Measurements from ENCODE around the gene SEZ6.
A peak's percentile ranks its signal among the peaks of the same experiment; 100 is the strongest.

Gene SEZ6

GRCh38 chr17:28944862-28945741 lies 60.7 kb downstream of the SEZ6 start:
- Histone ChIP-seq H3K56ac (ENCODE audit: low read length) (no peak overlapping the region), H3K4me3 (ENCODE audit: low read length) (no peak overlapping the region), H2BK15ac (replicated peaks; ENCODE audit: low read depth) (no peak overlapping the region), H2AK5ac (ENCODE audit: low read length) (no peak overlapping the region), H3K27ac (ENCODE audit: low read depth, low read length) (no peak overlapping the region), H3K4ac (ENCODE audit: low read depth, low read length) (no peak overlapping the region), H2BK120ac (ENCODE audit: low read depth, low read length) (no peak overlapping the region), H3K79me1 (ENCODE audit: low read length) (peaks cover 7% of the 10 kb centered on the region), H3K9ac (ENCODE audit: low read length) (no peak overlapping the region), H4K5ac (ENCODE audit: low read length) (no peak overlapping the region), H2BK5ac (ENCODE audit: low read length) (no peak overlapping the region), H3K27me3 (ENCODE audit: insufficient read depth, low read length, poor library complexity) (no peaks in the 10 kb centered on the region), H3K4me1 (ENCODE audit: control insufficient read depth, low read depth, low read length) (peaks cover 2% of the 10 kb centered on the region), H3K36me3 (ENCODE audit: control insufficient read depth, insufficient read depth, low read length) (no peaks in the 10 kb centered on the region), H3K18ac (ENCODE audit: low read length) (no peak overlapping the region), H3K23ac (ENCODE audit: low read length) (no peak overlapping the region), H3K4me2 (ENCODE audit: low read length) (no peak overlapping the region), H3K79me2 (ENCODE audit: control insufficient read depth, insufficient read depth, low read length) (peaks cover 90% of the 10 kb centered on the region), H4K8ac (ENCODE audit: low read depth, low read length) (no peak overlapping the region)
- DNase-seq, result no peak
- WGBS (ENCODE audit: extremely low coverage, insufficient coverage, low lambda C conversion rate), result no CpG with 5 or more reads among the region's 8 CpGs

- Histone ChIP-seq H3K36me3 (ENCODE audit: control insufficient read depth, insufficient read depth, low read length) (no peaks in the 10 kb centered on the region), H2BK15ac (replicated peaks; ENCODE audit: low read depth) (no peak overlapping the region), H3K4ac (ENCODE audit: low read depth, low read length) (no peak overlapping the region), H3K4me1 (ENCODE audit: control insufficient read depth, low read depth, low read length) (peaks cover 2% of the 10 kb centered on the region), H3K23ac (ENCODE audit: low read length) (no peak overlapping the region), H3K27me3 (ENCODE audit: insufficient read depth, low read length, poor library complexity) (no peaks in the 10 kb centered on the region), H3K4me3 (ENCODE audit: low read length) (no peak overlapping the region), H2AK5ac (ENCODE audit: low read length) (no peak overlapping the region), H3K9ac (ENCODE audit: low read length) (no peak overlapping the region), H4K8ac (ENCODE audit: low read depth, low read length) (no peak overlapping the region), H3K79me1 (ENCODE audit: low read length) (peaks cover 7% of the 10 kb centered on the region), H3K18ac (ENCODE audit: low read length) (no peak overlapping the region), H3K4me2 (ENCODE audit: low read length) (no peak overlapping the region), H4K5ac (ENCODE audit: low read length) (no peak overlapping the region), H3K79me2 (ENCODE audit: control insufficient read depth, insufficient read depth, low read length) (peaks cover 90% of the 10 kb centered on the region), H2BK120ac (ENCODE audit: low read depth, low read length) (no peak overlapping the region), H3K56ac (ENCODE audit: low read length) (no peak overlapping the region), H3K27ac (ENCODE audit: low read depth, low read length) (no peak overlapping the region), H2BK5ac (ENCODE audit: low read length) (no peak overlapping the region)
- DNase-seq, result no peak
- no CpG with 5 or more reads among the region's 4 CpGs for WGBS (ENCODE audit: extremely low coverage, insufficient coverage, low lambda C conversion rate)
Measured at GRCh38 chr17:28944343-28944742, 61.5 kb downstream of the SEZ6 start.

- H2AK5ac ChIP-seq (ENCODE audit: low read length), result no peak overlapping the region
- H3K27ac ChIP-seq (ENCODE audit: low read depth, low read length), result no peak overlapping the region
- H3K18ac ChIP-seq (ENCODE audit: low read length), result no peak overlapping the region
- H3K9ac ChIP-seq (ENCODE audit: low read length), result no peak overlapping the region
- no peaks in the 10 kb centered on the region for H3K27me3 ChIP-seq (ENCODE audit: insufficient read depth, low read length, poor library complexity)
- H3K79me2 ChIP-seq (ENCODE audit: control insufficient read depth, insufficient read depth, low read length), result peaks cover 85% of the 10 kb centered on the region
- H3K4ac ChIP-seq (ENCODE audit: low read depth, low read length), result no peak overlapping the region
- no peak overlapping the region for H3K56ac ChIP-seq (ENCODE audit: low read length)
- H4K5ac ChIP-seq (ENCODE audit: low read length), result no peak overlapping the region
- H3K4me3 ChIP-seq (ENCODE audit: low read length), result no peak overlapping the region
- peaks cover 12% of the 10 kb centered on the region for H3K79me1 ChIP-seq (ENCODE audit: low read length)
- H2BK120ac ChIP-seq (ENCODE audit: low read depth, low read length), result no peak overlapping the region
- WGBS (ENCODE audit: extremely low coverage, insufficient coverage, low lambda C conversion rate), result no CpG with 5 or more reads among the region's 2 CpGs
- no peak overlapping the region for H2BK5ac ChIP-seq (ENCODE audit: low read length)
- no peak overlapping the region for H4K8ac ChIP-seq (ENCODE audit: low read depth, low read length)
- H3K4me1 ChIP-seq (ENCODE audit: control insufficient read depth, low read depth, low read length), result no peaks in the 10 kb centered on the region
- no peak overlapping the region for H3K4me2 ChIP-seq (ENCODE audit: low read length)
- DNase-seq, result no peak
- H2BK15ac ChIP-seq (replicated peaks; ENCODE audit: low read depth), result no peak overlapping the region
- no peak overlapping the region for H3K23ac ChIP-seq (ENCODE audit: low read length)
- no peaks in the 10 kb centered on the region for H3K36me3 ChIP-seq (ENCODE audit: control insufficient read depth, insufficient read depth, low read length)
Measured at GRCh38 chr17:28942925-28943324, 62.9 kb downstream of the SEZ6 start.

GRCh38 chr17:28941251-28941650 lies 64.6 kb downstream of the SEZ6 start:
- H3K4ac ChIP-seq (ENCODE audit: low read depth, low read length), result no peak overlapping the region
- no peak overlapping the region for H2BK5ac ChIP-seq (ENCODE audit: low read length)
- no peak for DNase-seq
- no peak overlapping the region for H3K4me2 ChIP-seq (ENCODE audit: low read length)
- peaks cover 12% of the 10 kb centered on the region for H3K4me1 ChIP-seq (ENCODE audit: control insufficient read depth, low read depth, low read length)
- no peak overlapping the region for H2AK5ac ChIP-seq (ENCODE audit: low read length)
- no peak overlapping the region for H3K18ac ChIP-seq (ENCODE audit: low read length)
- H3K79me2 ChIP-seq (ENCODE audit: control insufficient read depth, insufficient read depth, low read length), result peaks cover 84% of the 10 kb centered on the region
- H3K27ac ChIP-seq (ENCODE audit: low read depth, low read length), result no peak overlapping the region
- no peak overlapping the region for H3K4me3 ChIP-seq (ENCODE audit: low read length)
- H4K8ac ChIP-seq (ENCODE audit: low read depth, low read length), result no peak overlapping the region
- H2BK15ac ChIP-seq (replicated peaks; ENCODE audit: low read depth), result no peak overlapping the region
- no peaks in the 10 kb centered on the region for H3K27me3 ChIP-seq (ENCODE audit: insufficient read depth, low read length, poor library complexity)
- no peak overlapping the region for H2BK120ac ChIP-seq (ENCODE audit: low read depth, low read length)
- H3K9ac ChIP-seq (ENCODE audit: low read length), result no peak overlapping the region
- H4K5ac ChIP-seq (ENCODE audit: low read length), result no peak overlapping the region
- peaks cover 17% of the 10 kb centered on the region for H3K79me1 ChIP-seq (ENCODE audit: low read length)
- no CpG with 5 or more reads among the region's 1 CpG for WGBS (ENCODE audit: extremely low coverage, insufficient coverage, low lambda C conversion rate)
- no peak overlapping the region for H3K23ac ChIP-seq (ENCODE audit: low read length)
- no peak overlapping the region for H3K56ac ChIP-seq (ENCODE audit: low read length)
- no peaks in the 10 kb centered on the region for H3K36me3 ChIP-seq (ENCODE audit: control insufficient read depth, insufficient read depth, low read length)

- Histone ChIP-seq H3K56ac (ENCODE audit: low read length) (no peak overlapping the region), H2BK15ac (replicated peaks; ENCODE audit: low read depth) (no peak overlapping the region), H3K36me3 (ENCODE audit: control insufficient read depth, insufficient read depth, low read length) (no peaks in the 10 kb centered on the region), H2BK120ac (ENCODE audit: low read depth, low read length) (peak overlapping the region; percentile 18), H2AK5ac (ENCODE audit: low read length) (no peak overlapping the region), H3K4me3 (ENCODE audit: low read length) (no peak overlapping the region), H3K27ac (ENCODE audit: low read depth, low read length) (no peak overlapping the region), H3K79me1 (ENCODE audit: low read length) (peaks cover 17% of the 10 kb centered on the region), H3K23ac (ENCODE audit: low read length) (no peak overlapping the region), H2BK5ac (ENCODE audit: low read length) (no peak overlapping the region), H3K4ac (ENCODE audit: low read depth, low read length) (no peak overlapping the region), H3K4me1 (ENCODE audit: control insufficient read depth, low read depth, low read length) (peaks cover 12% of the 10 kb centered on the region), H3K4me2 (ENCODE audit: low read length) (no peak overlapping the region), H3K79me2 (ENCODE audit: control insufficient read depth, insufficient read depth, low read length) (peaks cover 84% of the 10 kb centered on the region), H3K18ac (ENCODE audit: low read length) (no peak overlapping the region), H3K9ac (ENCODE audit: low read length) (no peak overlapping the region), H4K5ac (ENCODE audit: low read length) (no peak overlapping the region), H4K8ac (ENCODE audit: low read depth, low read length) (no peak overlapping the region), H3K27me3 (ENCODE audit: insufficient read depth, low read length, poor library complexity) (no peaks in the 10 kb centered on the region)
- WGBS (ENCODE audit: extremely low coverage, insufficient coverage, low lambda C conversion rate), result no CpG with 5 or more reads among the region's 3 CpGs
- no peak for DNase-seq
Measured at GRCh38 chr17:28940675-28941074, 65.2 kb downstream of the SEZ6 start.

GRCh38 chr17:28940142-28940541 lies 65.7 kb downstream of the SEZ6 start:
- Histone ChIP-seq H2BK5ac (ENCODE audit: low read length) (no peak overlapping the region), H2AK5ac (ENCODE audit: low read length) (no peak overlapping the region), H3K4me2 (ENCODE audit: low read length) (no peak overlapping the region), H3K4me1 (ENCODE audit: control insufficient read depth, low read depth, low read length) (peaks cover 12% of the 10 kb centered on the region), H3K79me1 (ENCODE audit: low read length) (peaks cover 16% of the 10 kb centered on the region), H3K4me3 (ENCODE audit: low read length) (no peak overlapping the region), H4K8ac (ENCODE audit: low read depth, low read length) (peak overlapping the region; percentile 40), H3K36me3 (ENCODE audit: control insufficient read depth, insufficient read depth, low read length) (no peaks in the 10 kb centered on the region), H2BK120ac (ENCODE audit: low read depth, low read length) (no peak overlapping the region), H3K56ac (ENCODE audit: low read length) (no peak overlapping the region), H3K4ac (ENCODE audit: low read depth, low read length) (no peak overlapping the region), H3K23ac (ENCODE audit: low read length) (no peak overlapping the region), H3K27ac (ENCODE audit: low read depth, low read length) (no peak overlapping the region), H4K5ac (ENCODE audit: low read length) (no peak overlapping the region), H3K27me3 (ENCODE audit: insufficient read depth, low read length, poor library complexity) (no peaks in the 10 kb centered on the region), H2BK15ac (replicated peaks; ENCODE audit: low read depth) (no peak overlapping the region), H3K9ac (ENCODE audit: low read length) (no peak overlapping the region), H3K18ac (ENCODE audit: low read length) (no peak overlapping the region), H3K79me2 (ENCODE audit: control insufficient read depth, insufficient read depth, low read length) (peaks cover 82% of the 10 kb centered on the region)
- no peak for DNase-seq
- no CpG with 5 or more reads among the region's 3 CpGs for WGBS (ENCODE audit: extremely low coverage, insufficient coverage, low lambda C conversion rate)

All from mesendoderm (in vitro differentiated cells).